GM19099 (cell line): ENCODE measurements around the gene ROR2.

ENCODE experiments used
- POLR2A ChIP-seq: IDR thresholded peaks from 3 replicates; pipeline ENCODE4 v1.6.1; 2011; ENCODE audit warnings: low read depth; ENCODE audit not compliant: insufficient read length; ENCODE audit errors: extremely low read depth

The ROR2 gene

DNA sequence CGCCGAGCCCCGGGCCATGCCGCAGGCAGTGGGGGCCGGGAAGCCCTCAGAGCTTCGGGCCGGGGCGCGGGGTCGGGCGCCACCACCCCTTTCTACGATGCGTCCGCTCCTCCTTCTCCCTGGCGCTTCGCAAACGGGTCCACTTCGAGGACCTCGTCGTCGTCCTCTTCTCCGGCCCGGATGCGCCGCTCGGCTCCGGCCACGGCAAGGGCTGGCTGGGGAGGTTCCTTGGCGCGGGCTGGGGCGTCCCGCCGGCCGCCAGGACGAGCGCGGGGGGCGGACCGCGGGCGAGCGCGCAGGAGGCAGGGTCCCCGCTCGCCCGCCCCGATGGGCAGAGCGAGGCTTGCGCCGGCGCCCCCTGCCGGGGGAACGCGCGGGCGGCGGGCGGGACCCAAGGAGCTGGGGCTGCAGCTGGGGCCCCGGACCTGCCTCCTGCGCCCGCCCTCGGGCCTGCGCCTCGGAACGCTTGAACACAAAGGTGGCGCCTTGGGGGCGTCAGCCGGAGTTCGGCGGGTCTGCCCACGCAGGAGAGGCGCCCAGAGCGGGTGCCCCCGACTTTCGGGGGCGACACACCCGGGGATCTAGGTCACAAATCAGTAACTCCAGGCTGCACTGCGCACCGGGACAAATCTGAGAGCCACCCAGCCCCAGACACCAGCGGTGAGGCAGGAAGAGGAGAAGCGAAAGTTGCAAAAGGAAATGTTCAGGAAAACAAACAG, at the start of gene ROR2:
TSS of gene ROR2 (minus strand) at position 283 of the 719 bp plus-strand sequence.
- no peak for TF ChIP-seq POLR2A

DNA sequence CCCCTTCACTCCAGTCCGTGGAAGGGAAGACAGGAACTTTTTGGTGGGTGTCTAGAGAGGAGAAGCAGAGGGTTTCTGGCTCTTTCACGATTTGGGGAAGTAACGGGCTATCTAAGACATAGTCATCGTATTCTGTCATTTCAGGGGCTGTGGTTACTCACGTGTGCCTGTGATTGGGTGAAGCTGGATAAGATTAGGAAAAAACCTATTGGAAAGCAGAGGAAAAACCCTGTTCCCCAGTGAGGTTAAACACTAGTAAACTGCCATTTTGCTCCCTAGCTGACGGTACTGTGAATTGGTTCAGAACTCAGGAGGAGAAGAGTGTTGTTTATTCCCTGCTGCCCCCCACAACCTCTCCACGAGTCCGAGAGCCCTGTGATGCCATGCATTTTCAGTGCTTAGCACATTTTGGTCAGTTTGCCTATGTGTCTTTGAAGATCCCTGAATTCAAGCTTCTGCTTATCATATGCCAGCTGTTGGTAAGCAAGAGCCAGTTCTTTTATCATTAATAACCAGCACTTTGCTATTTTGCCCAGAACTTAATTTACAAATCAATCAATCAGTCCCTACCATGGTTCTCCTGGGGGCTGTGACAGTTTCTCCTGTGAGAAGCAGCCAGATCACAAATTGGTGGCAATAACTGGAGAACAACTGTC, 45.1 kb upstream of the ROR2 start:
- TF ChIP-seq POLR2A: no peak

DNA sequence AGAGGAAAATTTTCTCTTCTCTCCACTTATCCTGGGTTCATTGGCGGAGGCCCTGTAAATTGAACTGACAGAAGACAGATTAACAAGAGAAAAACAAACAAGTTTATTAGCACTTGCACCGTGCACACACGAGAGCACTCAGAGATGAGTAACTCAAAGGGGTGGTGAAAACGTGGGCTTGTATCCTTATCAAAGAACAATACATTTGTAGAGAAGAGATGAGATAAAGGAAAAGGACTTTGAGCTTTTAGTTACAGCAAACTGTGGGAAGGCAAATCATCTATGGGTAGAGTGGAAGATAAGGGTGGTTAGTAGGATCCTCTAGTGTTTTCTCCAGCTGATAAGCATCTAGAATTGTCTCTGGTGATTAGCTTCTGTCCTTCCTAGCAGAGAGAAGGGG, 44.4 kb upstream of the ROR2 start:
- TF ChIP-seq POLR2A: no peak

DNA sequence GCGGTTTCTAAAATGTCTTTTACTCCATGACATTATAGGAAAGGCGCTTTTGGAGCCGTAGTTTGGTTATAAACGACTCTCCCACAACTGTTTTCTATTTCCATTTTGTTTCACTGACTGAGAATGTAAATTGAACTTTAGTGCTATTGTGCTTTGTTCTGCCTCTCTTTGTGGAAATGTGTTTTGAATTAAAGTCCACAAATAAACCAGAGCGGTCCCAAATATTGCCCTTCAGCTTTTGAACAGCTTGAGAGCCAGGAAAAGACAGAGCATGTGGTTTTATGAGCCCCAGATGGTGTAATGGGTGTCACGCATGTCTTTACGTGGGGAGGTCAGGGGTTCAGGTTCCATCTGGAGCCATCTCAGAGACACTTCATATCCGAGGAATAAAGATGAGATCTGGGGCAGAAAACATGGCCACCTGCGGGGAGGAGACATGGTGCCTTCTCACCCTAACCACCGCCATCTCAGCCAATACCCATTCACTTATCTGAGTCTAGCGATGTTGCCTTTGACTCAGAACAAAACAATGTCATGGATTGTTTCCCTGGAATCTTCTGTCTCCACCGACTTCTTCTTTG, 42.5 kb upstream of the ROR2 start:
- no peak for TF ChIP-seq POLR2A

DNA sequence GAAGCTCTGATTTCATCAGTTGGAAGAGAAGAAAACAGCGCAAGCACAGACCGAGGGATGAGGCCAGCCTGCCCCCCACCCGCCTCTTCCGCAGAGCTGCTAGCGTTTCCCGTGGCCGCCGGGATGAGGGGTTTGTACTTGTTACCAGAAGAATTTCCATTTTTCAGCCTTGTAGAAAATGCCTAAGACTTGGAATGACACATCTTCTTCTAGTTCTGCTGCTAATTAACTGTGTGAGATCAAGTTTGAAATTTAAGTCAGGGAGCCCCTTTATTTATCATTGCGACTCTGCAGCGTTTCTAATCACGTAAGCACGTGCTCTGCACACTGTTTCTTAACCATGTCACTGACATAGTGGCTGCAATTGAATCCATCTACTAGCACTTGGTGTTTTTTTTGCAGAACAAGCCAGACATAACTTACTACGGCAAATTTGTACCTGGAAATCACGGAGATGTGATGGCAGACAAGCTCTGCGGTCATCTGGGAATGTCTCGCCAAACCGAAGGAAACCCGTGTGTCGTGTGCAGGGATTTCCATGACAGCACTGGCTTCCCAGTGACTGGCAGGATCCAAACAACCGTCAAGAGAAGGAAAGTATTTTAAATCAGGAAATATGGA, 41.8 kb upstream of the ROR2 start:
- TF ChIP-seq POLR2A: no peak

DNA sequence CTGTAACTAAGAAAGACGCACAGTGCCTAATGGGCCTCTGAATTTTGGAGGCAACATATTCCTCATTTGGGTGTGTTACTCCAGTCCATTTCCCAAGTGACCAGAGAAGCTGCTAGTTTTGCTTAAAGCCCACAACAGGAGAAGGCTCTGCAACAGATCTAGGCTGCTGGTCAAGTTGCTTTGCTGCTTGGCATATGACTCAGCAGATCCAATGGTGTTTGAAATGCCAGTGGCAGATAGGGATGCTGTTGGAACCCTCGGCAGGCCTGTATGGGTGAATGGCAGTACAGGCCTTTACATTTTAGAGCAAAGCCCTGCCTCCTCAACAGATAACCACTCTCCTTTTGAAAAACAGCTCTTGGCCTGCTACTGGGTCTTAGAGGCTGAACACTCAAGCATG, 36.2 kb upstream of the ROR2 start:
- TF ChIP-seq POLR2A: no peak

DNA sequence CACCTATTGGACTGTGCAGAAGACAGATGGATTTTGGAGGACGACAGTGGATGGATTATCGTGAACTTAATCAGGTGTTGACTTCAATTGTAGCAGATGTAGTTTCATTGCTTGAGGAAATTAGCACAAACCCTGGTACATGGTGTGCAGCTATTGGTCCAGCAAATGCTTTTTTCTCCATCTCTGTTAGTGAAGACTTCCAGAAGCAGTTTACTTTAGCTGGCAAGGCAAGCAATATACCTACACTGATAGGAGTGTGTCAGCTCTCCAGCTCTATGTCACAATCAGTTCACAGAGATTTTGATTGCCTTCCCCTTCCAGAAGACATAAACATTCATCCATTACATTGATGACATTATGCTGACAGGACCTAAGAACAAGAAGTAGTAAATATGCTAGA, 35.7 kb upstream of the ROR2 start:
- TF ChIP-seq POLR2A: no peak

DNA sequence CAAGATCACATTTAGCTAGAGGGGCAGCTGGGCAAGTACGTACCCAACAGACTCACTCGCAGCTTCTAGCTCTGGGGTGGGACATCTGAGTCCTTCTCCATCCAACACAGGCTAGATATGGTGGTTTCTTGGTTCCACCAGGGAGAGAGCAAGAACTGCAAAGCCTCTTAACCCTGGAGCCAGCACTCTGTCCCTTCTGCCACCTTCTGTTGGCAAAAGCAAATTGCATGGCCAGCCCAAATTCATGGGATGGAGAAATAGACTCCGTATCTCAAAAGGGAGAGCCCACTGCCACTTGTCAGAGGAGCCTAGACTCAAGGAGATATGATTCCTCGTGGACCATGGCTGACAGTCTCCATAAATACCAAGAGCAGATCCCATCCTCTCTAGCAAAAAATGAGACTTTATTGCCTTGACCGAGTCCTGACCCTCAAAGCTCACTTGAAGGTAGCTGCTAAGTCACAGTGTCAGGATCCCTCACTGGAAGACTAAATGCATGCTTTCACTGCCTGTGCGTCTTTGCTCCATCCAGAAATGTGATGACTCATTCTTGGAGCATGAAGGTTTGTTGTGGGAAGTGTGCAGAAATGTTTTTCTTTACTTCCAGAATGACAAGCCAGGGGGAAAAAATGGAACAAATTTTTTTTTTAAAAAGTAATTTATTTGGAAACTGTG, 28.8 kb upstream of the ROR2 start:
- no peak for TF ChIP-seq POLR2A

DNA sequence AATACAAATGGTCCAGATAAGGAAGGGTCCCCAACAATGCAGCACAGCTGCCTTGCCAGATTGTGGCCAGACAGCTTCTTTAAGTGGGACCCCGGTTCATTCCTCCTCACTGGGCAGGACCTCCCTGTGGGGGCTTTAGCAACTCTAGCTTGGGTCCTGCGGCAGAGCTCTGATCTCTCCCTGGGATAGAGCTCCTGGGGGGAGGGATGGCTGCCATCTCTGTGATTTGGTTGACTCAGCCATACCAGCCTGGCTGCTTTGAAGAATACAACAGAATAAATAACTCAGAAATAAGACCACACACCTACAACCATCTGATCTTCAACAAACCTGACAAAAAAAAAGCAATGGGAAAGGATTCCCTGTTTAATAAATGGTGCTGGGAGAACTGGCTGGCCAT, 22.7 kb upstream of the ROR2 start:
- no peak for TF ChIP-seq POLR2A

DNA sequence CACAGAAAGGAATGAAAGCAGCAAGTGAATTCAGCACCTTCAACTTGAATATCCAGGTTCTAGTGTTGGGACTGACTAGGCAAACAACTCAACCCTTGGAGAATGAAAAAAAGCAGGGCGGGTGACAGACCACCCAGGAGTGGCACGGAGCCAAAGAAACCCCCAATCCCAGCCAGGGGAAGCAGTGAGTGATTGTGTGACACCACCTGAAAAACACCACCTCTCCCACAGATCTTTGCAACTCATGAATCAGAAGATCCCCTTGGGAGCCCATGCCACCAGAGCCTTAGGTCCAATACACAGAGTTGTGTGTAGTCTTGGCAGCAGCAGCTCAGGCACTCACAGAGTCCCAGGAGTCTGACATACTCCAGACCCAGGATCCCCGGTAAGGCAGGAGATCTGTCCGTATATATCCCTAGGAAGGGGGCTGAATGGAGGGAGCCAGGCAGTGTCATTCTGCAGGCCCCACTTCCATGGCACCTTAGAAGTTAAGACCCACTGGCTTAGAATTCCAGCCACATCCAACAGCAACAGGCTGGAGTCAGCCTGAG, 22.1 kb upstream of the ROR2 start:
- TF ChIP-seq POLR2A: no peak

DNA sequence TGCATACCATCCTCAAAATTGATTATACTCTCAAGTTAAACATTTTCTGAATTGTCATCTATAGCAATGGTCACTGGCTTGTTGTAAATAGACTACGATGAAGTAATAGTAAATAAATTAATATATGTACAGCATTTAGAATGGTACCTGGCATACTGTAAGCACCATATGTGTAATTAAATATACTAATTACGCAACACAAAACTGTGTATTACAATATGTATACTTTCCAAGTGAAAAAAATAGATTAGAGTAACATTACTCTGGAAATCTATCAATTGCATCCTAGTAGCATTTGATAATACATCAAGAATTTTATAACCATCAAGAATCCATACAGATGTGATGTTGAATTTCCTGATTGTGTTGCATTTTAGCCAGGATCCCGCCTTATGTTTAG, 17.2 kb upstream of the ROR2 start:
- TF ChIP-seq POLR2A: no peak

DNA sequence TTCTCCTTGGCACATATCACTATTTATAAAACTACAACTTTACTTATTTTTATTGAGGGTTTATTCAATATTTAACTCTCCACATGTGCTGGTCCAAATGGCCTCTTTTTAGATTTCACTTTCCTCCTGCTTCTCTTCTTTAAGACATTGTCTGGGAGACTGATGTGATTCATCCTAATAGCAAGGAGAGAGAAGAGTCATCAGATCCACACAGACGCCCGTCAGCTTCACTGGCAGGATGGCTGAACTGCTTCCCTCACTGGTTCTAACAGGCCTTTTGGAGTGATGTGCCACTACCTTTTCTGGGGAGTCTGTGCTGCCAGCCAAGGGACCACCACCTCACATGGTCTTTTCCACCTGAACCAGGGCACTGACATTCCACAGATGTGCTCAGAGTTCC, 16.5 kb upstream of the ROR2 start:
- TF ChIP-seq POLR2A: no peak

DNA sequence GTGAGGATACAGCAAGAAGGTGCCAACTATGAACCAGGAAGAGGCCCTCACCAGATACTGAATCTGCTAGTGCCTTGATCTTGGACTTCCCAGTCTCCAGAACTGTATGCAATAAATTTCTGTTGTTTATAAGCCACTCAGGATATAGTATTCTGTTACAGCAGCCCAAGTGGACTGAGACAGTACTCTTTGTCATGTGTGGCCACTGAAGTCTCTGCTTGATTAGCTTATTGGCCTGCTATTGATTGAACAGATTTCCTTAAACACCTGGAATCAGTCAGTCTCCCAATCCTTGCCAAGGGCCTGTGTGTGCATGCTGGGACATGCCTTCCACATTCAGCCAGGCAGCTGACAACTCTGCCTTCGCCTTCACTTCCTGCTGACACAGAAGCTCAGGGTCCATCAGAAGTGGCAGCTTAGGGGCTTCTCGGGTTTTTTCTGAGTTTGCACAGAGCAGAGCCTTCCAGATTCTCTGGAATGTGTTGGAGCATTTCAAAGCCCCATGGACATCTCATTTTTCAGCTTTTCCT, 13.7 kb upstream of the ROR2 start:
- no peak for TF ChIP-seq POLR2A

DNA sequence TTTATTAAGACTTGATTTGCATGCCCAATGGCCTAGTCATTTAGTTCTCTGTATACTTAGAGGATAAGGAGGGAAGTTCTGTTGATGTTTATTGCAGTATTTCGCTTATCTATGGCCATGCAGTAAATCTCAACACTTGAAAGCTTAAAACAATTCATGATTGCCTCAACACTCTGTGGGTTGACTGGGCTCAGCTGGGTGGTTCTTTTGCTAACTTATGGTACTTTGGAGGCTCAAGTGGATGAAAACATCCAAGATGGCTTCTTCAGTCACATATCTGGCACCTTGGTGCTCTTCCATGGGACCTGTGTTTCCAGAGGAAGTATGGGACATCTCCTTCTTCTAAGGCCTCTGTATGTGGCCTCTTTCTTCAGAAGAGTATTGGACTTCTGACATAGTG, 10.3 kb upstream of the ROR2 start:
- TF ChIP-seq POLR2A: no peak

DNA sequence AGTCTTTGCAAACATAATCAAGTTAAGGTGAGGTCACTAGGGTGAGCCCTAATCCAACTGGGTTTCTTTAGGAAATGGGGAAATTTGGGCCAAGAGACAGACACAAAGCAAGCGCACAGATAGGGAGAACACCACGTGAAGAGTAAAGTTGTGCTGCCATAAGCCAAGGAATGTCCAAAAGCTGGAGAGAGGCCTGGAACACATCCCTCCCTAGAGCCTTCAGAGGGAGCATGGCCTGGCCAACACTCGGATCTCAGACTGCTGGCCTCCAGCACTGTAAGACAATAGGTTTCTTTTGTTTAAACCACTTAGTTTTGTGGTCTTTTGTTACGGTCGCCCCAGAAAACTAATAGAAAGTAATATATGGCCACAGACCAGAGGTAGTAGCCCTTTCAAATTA, 8.1 kb upstream of the ROR2 start:
- no peak for TF ChIP-seq POLR2A

DNA sequence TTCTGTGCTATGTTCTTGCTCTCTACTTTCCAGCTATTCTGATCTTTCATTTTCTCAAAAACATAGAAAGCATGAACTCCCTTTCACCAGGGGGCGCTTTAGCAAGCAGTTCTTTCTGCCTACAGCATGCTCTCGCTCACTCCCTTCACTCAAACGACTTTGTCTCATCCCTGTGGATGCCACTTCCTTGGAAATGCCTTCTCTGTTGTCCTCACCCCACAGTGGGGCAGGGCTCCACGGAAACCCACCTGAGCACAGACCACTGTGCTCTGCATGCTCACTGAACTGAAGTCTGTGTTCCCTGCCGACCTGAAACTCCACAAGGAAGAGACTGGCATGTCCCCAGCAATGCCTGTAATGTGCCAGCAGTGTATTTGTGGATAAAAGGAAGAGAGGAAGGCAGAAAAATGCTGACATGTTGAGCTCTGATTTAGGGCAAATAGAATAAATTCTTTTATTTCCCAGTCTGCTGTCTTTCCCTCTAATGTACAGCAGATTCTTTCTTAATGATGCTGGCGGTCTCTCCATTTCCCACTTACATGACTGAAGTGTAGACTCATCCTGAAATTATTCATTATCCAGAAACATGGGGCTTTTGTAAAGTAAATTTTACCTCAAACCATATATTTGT, 4.9 kb upstream of the ROR2 start:
- no peak for TF ChIP-seq POLR2A
